Measurements from ENCODE around the gene BANF1.
"Not testable (repeated sequence)": the region's sequence is repeated elsewhere in the genome, so short reads cannot be mapped to it uniquely, and the experiment has no call there.

Gene BANF1

GRCh38 chr11:66008095-66008467, 5.8 kb downstream of the BANF1 start:
- DNase-seq (ENCODE audit: low read depth, low spot score) = no peak
- no peak overlapping the region for H3K4me3 ChIP-seq (ENCODE audit: low read length)

DNA sequence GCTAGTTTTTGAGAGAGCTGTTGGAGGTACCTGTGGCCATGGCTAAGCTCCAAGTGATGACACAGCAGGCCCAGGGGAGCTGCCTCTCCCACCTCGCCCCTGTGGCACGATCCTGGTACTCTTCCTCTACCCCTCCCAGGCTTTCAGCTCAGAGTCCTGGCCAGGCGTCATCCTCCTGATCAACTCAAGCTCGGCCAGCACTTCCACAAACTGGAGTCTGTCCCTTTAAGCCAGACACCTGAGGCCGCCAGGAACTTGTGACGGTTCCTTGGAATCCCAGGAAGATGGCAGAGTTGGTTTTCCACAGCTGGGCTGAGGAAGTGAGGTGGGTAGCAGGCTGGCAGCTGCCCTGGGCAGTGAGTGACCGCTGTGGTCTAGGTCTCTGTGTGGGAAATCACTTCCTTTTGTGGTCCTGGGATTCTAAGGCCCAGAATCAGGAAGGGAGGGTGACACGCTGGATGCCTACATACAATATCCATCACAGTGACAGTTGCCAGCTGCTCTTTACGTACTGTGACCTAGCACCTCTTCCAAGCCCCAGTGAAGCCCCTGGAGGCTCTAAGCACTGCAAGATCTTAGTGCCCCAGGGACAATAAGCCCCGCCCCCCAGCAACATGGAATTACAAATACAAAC, 6.3 kb downstream of the BANF1 start:
- DNase-seq (ENCODE audit: low read depth, low spot score) = no peak
- no peak overlapping the region for H3K4me3 ChIP-seq (ENCODE audit: low read length)

GRCh38 chr11:66010036-66010435, 7.7 kb downstream of the BANF1 start:
- DNase-seq (ENCODE audit: low read depth, low spot score); H3K4me3 ChIP-seq (ENCODE audit: low read length): not testable (repeated sequence)

DNA sequence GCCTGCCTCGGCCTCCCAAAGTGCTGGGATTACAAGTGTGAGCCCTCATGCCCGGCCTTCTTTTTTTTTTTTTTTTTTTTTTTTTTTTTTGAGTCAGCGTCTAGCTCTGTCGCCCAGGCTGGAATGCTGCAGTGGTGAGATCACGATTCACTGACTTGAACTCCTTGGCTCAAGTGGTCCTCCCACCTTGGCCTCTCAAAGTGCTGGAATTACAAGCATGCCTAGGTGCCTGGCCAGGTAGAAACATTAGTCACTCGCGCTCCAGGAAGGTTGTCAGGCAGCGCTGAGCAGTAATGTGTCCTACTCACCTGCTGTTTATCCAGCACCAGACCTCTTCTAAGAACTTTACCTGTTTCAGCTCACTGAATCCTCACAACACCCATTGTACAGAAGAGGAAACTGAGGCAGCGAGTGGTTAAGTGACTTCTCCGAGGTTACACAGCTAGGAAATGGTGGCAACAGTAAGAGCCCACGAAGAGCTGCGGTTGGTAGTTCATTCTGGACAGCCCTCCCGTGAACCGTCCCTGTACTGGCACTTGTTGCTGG, 9.0 kb downstream of the BANF1 start:
- no peak overlapping the region for H3K4me3 ChIP-seq (ENCODE audit: low read length)
- DNase-seq (ENCODE audit: low read depth, low spot score) = no peak

DNA sequence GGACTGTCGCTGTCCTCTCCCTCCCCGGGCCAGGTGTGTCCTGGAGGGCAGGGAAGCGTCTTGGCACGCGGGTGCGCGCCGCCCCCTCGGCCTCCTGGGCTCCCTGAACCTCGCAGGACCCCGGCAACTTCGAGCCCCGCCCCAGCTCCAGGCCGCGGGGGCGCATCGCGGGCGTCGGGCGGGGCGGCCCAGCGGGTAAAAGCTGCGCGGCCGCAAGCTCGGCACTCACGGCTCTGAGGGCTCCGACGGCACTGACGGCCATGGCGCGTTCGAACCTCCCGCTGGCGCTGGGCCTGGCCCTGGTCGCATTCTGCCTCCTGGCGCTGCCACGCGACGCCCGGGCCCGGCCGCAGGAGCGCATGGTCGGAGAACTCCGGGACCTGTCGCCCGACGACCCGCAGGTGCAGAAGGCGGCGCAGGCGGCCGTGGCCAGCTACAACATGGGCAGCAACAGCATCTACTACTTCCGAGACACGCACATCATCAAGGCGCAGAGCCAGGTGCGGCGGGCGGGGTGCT, 9.5 kb downstream of the BANF1 start, which contains the start of gene CST6:
Gene CST6, plus strand, starts transcription at position 224 of the 519 bp plus-strand sequence. Its CDS starts 37 bp downstream, at position 261.
- no peak within 1 kb of the TSS for H3K4me3 ChIP-seq (ENCODE audit: low read length)
- no peak for DNase-seq (ENCODE audit: low read depth, low spot score)

DNA sequence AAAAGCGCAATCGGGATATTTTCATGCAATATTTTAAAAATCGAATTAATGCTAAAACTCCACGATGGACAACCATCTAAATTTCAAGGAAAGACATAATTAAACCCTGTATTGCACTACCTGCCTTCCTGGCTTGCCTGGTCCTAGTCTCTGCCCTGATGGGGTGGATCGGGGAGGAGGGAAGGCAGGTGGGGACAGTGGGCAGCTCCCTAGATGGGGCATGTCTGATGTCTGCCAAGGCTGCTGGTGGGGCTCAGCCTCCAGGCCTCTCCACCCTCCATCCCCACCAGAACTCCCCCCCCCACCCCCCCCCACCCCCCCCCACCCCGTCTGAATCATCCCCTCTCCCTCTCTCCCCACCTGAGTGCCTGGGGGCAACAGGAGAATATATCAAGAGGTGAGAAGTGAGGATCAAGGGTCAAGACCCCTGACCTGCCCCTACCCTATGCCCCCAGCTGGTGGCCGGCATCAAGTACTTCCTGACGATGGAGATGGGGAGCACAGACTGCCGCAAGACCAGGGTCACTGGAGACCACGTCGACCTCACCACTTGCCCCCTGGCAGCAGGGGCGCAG, 10.2 kb downstream of the BANF1 start:
- no peak overlapping the region for H3K4me3 ChIP-seq (ENCODE audit: low read length)
- no peak for DNase-seq (ENCODE audit: low read depth, low spot score)

GRCh38 chr11:66012946-66013761, 10.9 kb downstream of the BANF1 start:
- DNase-seq (ENCODE audit: low read depth, low spot score) = no peak
- no peak overlapping the region for H3K4me3 ChIP-seq (ENCODE audit: low read length)

- DNase-seq (ENCODE audit: low read depth, low spot score) = no peak
- H3K4me3 ChIP-seq (ENCODE audit: low read length) = no peak overlapping the region
Observed at GRCh38 chr11:66013762-66014100, 11.4 kb downstream of the BANF1 start.

GRCh38 chr11:66014804-66015453, 12.6 kb downstream of the BANF1 start:
- no peak for DNase-seq (ENCODE audit: low read depth, low spot score)
- no peak overlapping the region for H3K4me3 ChIP-seq (ENCODE audit: low read length)

DNA sequence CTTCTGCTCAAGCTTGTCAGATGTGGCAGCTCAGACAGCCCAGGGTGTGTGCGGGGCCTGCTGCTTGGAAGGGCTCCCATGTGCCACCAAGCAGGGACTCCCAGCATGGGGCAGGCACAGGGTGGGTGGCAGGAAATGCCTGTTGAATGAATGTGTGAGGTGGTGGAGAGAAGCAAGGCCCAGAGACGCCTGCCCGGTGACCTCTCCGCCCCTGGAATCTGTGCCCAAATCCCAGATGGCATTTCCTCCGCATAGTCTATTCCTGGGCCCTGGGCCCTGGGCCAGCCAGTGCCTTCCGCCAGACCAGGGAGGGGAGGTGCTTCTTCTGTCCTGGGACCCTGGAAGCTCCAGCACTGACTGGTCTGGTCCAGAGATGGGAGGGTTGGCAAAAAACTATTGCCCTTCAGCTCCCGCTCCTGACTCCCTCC, 13.2 kb downstream of the BANF1 start:
- no peak for DNase-seq (ENCODE audit: low read depth, low spot score)
- H3K4me3 ChIP-seq (ENCODE audit: low read length) = no peak overlapping the region

GRCh38 chr11:66015936-66016792, 13.9 kb downstream of the BANF1 start:
- no peak for DNase-seq (ENCODE audit: low read depth, low spot score)
- no peak overlapping the region for H3K4me3 ChIP-seq (ENCODE audit: low read length)

GRCh38 chr11:66016793-66017177, 14.5 kb downstream of the BANF1 start:
- H3K4me3 ChIP-seq (ENCODE audit: low read length) = no peak overlapping the region
- DNase-seq (ENCODE audit: low read depth, low spot score) = no peak

GRCh38 chr11:66017321-66017720, 15.0 kb downstream of the BANF1 start:
- H3K4me3 ChIP-seq (ENCODE audit: low read length) = no peak overlapping the region
- DNase-seq (ENCODE audit: low read depth, low spot score) = no peak

DNA sequence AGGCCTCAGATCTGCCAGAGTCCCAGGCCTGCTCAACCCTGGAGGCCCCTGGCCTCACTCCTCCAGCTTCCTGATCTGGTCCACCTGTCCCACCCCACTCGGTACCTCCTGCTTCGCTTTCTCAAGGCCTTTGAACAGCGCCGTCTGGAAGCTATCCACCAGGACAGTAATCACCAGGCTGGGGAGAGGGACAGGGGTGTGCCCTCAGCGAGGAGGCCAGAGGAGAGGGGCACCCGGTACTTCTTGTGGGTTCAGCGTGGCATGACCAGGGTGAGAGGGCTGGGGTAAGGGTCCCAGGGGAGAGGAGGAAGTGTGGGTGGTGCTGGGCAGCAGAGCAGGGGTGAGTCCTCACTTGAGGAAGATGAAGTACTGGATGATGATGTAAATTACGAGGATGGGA, 17.9 kb downstream of the BANF1 start:
- no peak overlapping the region for H3K4me3 ChIP-seq (ENCODE audit: low read length)
- DNase-seq (ENCODE audit: low read depth, low spot score) = no peak

- no peak for DNase-seq (ENCODE audit: low read depth, low spot score)
- H3K4me3 ChIP-seq (ENCODE audit: low read length) = no peak overlapping the region
Observed at GRCh38 chr11:66020618-66021357, 18.5 kb downstream of the BANF1 start.

GRCh38 chr11:66022401-66023185, 20.3 kb downstream of the BANF1 start:
- H3K4me3 ChIP-seq (ENCODE audit: low read length) = 0 out of 2 replicates have a peak overlapping the region, but pooled peaks have one; percentile 23
- DNase-seq (ENCODE audit: low read depth, low spot score) = no peak

DNA sequence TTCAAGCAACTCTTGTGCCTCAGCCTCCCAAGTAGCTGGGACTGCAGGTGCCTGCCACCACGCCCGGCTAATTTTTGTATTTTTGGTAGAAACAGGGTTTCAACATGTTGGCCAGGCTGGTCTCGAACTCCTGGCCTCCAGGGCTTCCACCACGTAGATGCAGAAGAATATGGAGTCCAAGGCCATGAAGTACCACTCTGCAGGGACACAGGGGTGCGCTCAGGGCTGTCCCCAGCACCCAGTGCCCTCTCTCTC, 20.8 kb downstream of the BANF1 start:
- not testable (repeated sequence) for DNase-seq (ENCODE audit: low read depth, low spot score); H3K4me3 ChIP-seq (ENCODE audit: low read length)

Data from Jurkat, Clone E6-1 (cell line).